Spinal cord (tissue), 10 donors: ENCODE results near the gene ROR1. TPM values are rescaled to one million over a fixed set of nuclear protein-coding genes. Genes with fewer than 3 reads are reported as not detected.
A peak's percentile ranks its signal among the peaks of the same experiment; 100 is the strongest.

Experiments used
- DNase-seq, 6 donors: peaks; one replicate each; pipeline versions ENCODE4 v3.0.0 to v3.0.0-alpha.2; 2013 to 2015; ENCODE audit warnings: low spot score in 6 of 6, low read depth in 4 of 6
- H3K27ac ChIP-seq: one replicate; pipeline ENCODE4 v1.5.1; 2013; ENCODE audit warnings: low read depth, low read length, control low read depth
- H3K27me3 ChIP-seq: one replicate; pipeline ENCODE4 v1.6.1; 2013; ENCODE audit warnings: low read length; ENCODE audit not compliant: control insufficient read depth, insufficient read depth
- H3K36me3 ChIP-seq: one replicate; pipeline ENCODE4 v1.6.1; 2013; ENCODE audit warnings: low read length; ENCODE audit not compliant: control insufficient read depth, insufficient read depth
- H3K4me1 ChIP-seq: one replicate; pipeline ENCODE4 v1.6.1; 2013; ENCODE audit warnings: low read length; ENCODE audit not compliant: control insufficient read depth, insufficient read depth
- H3K4me3 ChIP-seq: one replicate; pipeline ENCODE4 v1.5.1; 2013; ENCODE audit warnings: low read depth, low read length, control low read depth
- H3K9me3 ChIP-seq: one replicate; pipeline ENCODE4 v1.6.1; 2013; ENCODE audit warnings: low read length; ENCODE audit not compliant: control insufficient read depth, insufficient read depth
- WGBS: methylation state at CpG from one replicate; pipeline ENCODE4 v1.1.5; 2013; ENCODE audit warnings: missing lambda C conversion rate; ENCODE audit not compliant: insufficient coverage; 5-methylcytosine and 5-hydroxymethylcytosine counted together
- long read RNA-seq, 4 donors: transcript quantifications; one replicate each; lab custom pipeline, GENCODE V29; 2026
- polyA plus RNA-seq, 2 donors: library from polyadenylated mRNA; unstranded; fragments of 120-200 nt; gene quantifications; one replicate each; pipeline ENCODE4 v1.2.1, GENCODE V29; 2013; ENCODE audit not compliant: insufficient read length in 2 of 2
- total RNA-seq, 2 donors: library from RNA; depleted of rRNA in 1 of 2; stranded (reverse); fragments of 120-200 nt in 1 of 2; fragments of >200 nt in 1 of 2; gene quantifications; one replicate each; pipeline versions ENCODE4 v1.2.3 to v1.2.4, GENCODE V29; 2013 to 2014
- donor health status: healthy.

Gene ROR1
- total RNA-seq = 10 to 100 TPM; 11.7 to 16.5 TPM
- 1 to 10 TPM; 4.0 to 4.1 TPM for polyA plus RNA-seq
- long read RNA-seq, donor 1, full-length matches to known transcripts = 2 of 2 reads
- long read RNA-seq, donor 1, partial matches to known transcripts = 0 of 2 reads
- long read RNA-seq, donor 1, other reads (novel, unspliced or antisense) = 0 of 2 reads
- long read RNA-seq, donor 2, full-length matches to known transcripts = 1 of 1 reads
- long read RNA-seq, donor 2, partial matches to known transcripts = 0 of 1 reads
- long read RNA-seq, donor 2, other reads (novel, unspliced or antisense) = 0 of 1 reads
- long read RNA-seq, donor 3, full-length matches to known transcripts = 1 of 1 reads
- long read RNA-seq, donor 3, partial matches to known transcripts = 0 of 1 reads
- long read RNA-seq, donor 3, other reads (novel, unspliced or antisense) = 0 of 1 reads
- long read RNA-seq, donor 4, full-length matches to known transcripts = 11 of 11 reads
- long read RNA-seq, donor 4, partial matches to known transcripts = 0 of 11 reads
- long read RNA-seq, donor 4, other reads (novel, unspliced or antisense) = 0 of 11 reads

DNA sequence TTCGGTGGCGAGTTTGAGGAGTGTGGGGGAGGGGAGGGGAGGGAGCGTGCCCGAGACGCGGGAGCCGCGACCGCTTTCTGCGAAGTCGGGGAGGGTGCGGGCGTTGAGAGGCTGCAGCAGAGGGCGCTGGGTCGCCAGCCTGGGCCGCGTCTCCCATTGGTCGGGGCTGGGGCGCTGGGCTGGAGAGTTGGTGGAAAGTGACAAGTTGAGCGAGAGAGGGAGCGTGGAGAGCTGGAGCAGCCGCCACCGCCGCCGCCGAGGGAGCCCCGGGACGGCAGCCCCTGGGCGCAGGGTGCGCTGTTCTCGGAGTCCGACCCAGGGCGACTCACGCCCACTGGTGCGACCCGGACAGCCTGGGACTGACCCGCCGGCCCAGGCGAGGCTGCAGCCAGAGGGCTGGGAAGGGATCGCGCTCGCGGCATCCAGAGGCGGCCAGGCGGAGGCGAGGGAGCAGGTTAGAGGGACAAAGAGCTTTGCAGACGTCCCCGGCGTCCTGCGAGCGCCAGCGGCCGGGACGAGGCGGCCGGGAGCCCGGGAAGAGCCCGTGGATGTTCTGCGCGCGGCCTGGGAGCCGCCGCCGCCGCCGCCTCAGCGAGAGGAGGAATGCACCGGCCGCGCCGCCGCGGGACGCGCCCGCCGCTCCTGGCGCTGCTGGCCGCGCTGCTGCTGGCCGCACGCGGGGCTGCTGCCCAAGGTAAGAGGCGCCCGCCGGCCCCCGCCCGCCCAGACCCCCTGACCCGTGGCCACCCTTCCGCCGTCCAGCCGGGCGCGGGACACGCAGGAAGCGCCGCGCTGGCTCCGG lies at the start of gene ROR1:
ROR1 (plus strand) TSS at position 203 of the 802 bp plus-strand sequence.
- Histone ChIP-seq H3K4me3 (peak within 1 kb of the TSS; percentile 69), H3K9me3 (no peaks in the 10 kb centered on the region), H3K27ac (peak within 1 kb of the TSS; percentile 81), H3K36me3 (no peaks in the 10 kb centered on the region), H3K27me3 (peaks cover 12% of the 10 kb centered on the region), H3K4me1 (peaks cover 13% of the 10 kb centered on the region)
- WGBS = under 1% methylated on average over 99 of the region's 99 CpGs
- DNase-seq = peak; percentile 53 to 94 (median 64)

DNA sequence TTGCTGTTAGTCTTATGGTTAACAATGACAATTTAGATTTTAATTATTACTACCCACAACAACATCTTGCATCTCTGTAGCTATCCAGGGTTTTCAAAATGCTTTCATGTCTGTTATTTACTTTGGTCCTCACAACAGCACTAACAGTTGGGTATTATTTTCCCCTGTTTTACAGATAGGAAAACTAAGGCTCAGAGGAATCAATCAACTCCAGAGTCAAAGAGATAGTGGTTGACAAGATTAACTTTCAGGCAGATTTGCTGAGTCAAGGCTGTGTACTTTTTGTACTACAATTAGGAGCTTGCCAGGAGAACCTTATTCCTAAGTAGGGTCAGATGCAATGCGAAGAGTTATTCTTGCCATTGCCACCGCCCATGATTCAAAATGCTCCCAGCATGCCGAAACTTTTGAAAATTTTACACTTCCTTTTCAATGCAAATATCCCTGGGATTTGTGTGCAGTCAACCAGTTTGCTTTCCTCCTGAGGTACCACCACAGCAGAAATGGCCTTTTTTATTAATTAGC lies 49.4 kb upstream of the ROR1 start:
- H3K4me3 ChIP-seq = no peak overlapping the region
- 90% methylated on average over 2 of the region's 3 CpGs for WGBS

DNA sequence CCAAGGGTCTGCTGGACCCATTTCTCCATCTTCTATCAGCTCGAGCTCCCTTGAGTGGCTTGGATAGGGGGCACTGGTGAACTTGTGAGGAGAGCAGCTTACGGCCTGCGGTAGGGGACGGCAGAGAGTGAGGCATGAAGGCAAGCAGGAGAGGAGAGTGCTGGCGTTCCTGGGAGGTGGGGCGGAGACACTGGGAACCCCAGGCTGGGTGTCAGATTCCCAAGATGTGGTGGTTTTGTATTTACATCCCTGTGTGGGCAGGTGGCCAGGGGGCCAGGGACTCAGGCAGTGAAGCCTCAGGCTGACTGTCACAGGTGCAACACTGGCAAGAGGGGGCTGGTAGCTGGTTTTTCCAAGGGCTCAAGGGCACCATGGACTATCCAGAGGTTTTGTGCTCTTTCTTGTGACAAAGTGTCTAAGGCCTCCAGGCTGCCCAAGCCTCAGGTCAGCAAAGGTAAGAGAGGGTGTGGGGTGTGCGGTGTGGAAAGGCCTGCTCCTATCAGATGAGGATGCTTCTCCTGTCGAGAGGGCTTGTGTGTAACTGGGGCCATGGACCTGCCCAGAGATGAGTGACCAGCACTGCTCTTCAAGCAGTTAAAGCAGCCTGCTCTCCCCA lies 45.1 kb upstream of the ROR1 start:
- H3K27me3 ChIP-seq = no peaks in the 10 kb centered on the region
- H3K4me1 ChIP-seq = peaks cover 6% of the 10 kb centered on the region
- H3K27ac ChIP-seq = no peak overlapping the region
- no peaks in the 10 kb centered on the region for H3K36me3 ChIP-seq
- DNase-seq = no peak
- H3K4me3 ChIP-seq = no peak overlapping the region
- 69% methylated on average over 7 of the region's 8 CpGs for WGBS
- no peaks in the 10 kb centered on the region for H3K9me3 ChIP-seq

More for the DNA sequence above, 49.4 kb upstream of the ROR1 start:
- no peak for DNase-seq
- H3K9me3 ChIP-seq = no peaks in the 10 kb centered on the region
- no peak overlapping the region for H3K27ac ChIP-seq
- no peaks in the 10 kb centered on the region for H3K36me3 ChIP-seq
- H3K27me3 ChIP-seq = no peaks in the 10 kb centered on the region
- no peaks in the 10 kb centered on the region for H3K4me1 ChIP-seq

- no peaks in the 10 kb centered on the region for H3K9me3 ChIP-seq
- no peak overlapping the region for H3K27ac ChIP-seq
- 80% methylated on average over 1 of the region's 5 CpGs for WGBS
- H3K36me3 ChIP-seq = no peaks in the 10 kb centered on the region
- H3K27me3 ChIP-seq = no peaks in the 10 kb centered on the region
- no peak overlapping the region for H3K4me3 ChIP-seq
- no peak for DNase-seq
- H3K4me1 ChIP-seq = peaks cover 6% of the 10 kb centered on the region
Observed at GRCh38 chr1:63729227-63729620, 44.6 kb upstream of the ROR1 start.

DNA sequence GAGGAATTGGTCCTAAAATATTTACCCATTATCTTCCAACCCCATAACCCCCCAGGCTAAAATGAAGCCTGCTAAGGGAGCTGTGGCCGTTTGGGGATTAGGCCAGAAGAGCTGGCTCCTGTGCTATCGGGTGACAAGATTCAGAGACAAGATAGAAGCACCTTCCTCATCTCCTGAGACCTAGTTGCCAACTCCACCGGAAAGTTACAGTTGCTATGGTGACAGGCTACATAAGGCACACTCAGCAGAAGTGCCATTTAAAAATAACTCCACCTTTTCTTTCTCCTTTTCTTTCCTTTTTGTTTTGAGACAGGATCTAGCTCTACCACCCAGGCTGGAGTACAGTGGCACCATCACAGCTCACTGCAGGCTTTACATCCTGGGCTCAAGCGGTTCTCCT lies 43.6 kb upstream of the ROR1 start:
- peak in 2 of 6 donors; percentile 47 to 87 for DNase-seq
- no peaks in the 10 kb centered on the region for H3K9me3 ChIP-seq
- no peak overlapping the region for H3K27ac ChIP-seq
- 43% methylated on average over 3 of the region's 4 CpGs for WGBS
- no peaks in the 10 kb centered on the region for H3K27me3 ChIP-seq
- H3K4me1 ChIP-seq = peaks cover 6% of the 10 kb centered on the region
- no peaks in the 10 kb centered on the region for H3K36me3 ChIP-seq
- H3K4me3 ChIP-seq = no peak overlapping the region

GRCh38 chr1:63731117-63732043 lies 42.4 kb upstream of the ROR1 start:
- no peaks in the 10 kb centered on the region for H3K27me3 ChIP-seq
- WGBS = 90% methylated on average over 7 of the region's 9 CpGs
- peaks cover 6% of the 10 kb centered on the region for H3K4me1 ChIP-seq
- no peaks in the 10 kb centered on the region for H3K9me3 ChIP-seq
- H3K36me3 ChIP-seq = no peaks in the 10 kb centered on the region
- H3K4me3 ChIP-seq = no peak overlapping the region
- H3K27ac ChIP-seq = no peak overlapping the region
- peak in 1 of 6 donors; percentile 17 for DNase-seq

DNA sequence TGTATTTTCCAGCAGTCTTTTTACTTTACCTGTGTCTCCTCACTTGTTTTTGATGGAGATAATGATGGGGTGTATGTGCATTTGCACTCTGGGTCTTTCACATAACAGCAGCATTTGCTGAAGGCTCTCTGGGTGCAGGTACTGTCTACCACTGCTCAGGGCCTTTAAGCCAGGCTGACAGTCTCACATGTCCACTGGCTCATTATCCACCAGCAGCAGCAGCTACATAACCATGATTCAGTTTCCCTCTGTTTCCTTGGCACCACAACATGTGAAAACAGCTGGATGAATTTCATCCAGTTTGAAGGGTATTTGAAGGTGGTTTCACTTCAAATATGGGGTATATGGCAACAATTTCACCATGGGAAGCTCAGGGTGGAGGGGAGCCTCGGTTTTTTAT lies 41.2 kb upstream of the ROR1 start:
- no peak overlapping the region for H3K4me3 ChIP-seq
- whole genome bisulfite sequencing = no CpG with 5 or more reads among the region's 1 CpG
- peaks cover 6% of the 10 kb centered on the region for H3K4me1 ChIP-seq
- no peaks in the 10 kb centered on the region for H3K9me3 ChIP-seq
- no peaks in the 10 kb centered on the region for H3K27me3 ChIP-seq
- no peaks in the 10 kb centered on the region for H3K36me3 ChIP-seq
- H3K27ac ChIP-seq = no peak overlapping the region
- DNase-seq = peak in 1 of 6 donors; percentile 15

DNA sequence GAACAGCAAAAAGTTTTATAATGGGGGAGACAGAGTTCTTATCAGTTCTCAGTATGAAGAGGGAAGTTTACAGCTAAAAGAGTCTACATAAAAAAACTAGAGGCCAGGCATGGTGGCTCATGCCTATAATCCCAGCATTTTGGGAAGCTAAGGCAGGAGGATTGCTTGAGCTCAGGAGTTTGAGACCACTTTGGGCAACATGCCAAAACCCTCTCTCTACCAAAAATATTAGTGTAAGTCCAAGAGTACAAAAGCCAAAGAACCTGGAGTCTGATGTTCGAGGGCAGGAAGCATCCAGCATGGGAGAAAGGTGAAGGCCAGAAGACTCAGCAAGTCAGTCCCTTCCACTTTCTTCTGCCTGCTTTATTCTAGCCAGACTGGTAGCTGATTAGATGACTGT lies 35.0 kb upstream of the ROR1 start:
- Histone ChIP-seq H3K4me3 (no peak overlapping the region), H3K4me1 (no peaks in the 10 kb centered on the region), H3K27me3 (no peaks in the 10 kb centered on the region), H3K9me3 (no peaks in the 10 kb centered on the region), H3K27ac (no peak overlapping the region), H3K36me3 (no peaks in the 10 kb centered on the region)
- DNase-seq = no peak
- 80% methylated on average over 1 of the region's 1 CpG for WGBS
